HG02678 (cell line): Measurements from ENCODE around the gene ZNF282.
"Not testable (repeated sequence)": the region's sequence is repeated elsewhere in the genome, so short reads cannot be mapped to it uniquely, and the experiment has no call there.

ENCODE experiments used
- ATAC-seq: cut with Tn5 transposase; IDR thresholded peaks from one replicate; pipeline ENCODE4 v1.9.1; 2021; ENCODE audit warnings: mild to moderate bottlenecking, moderate library complexity; ENCODE audit not compliant: unreplicated experiment

Gene ZNF282

GRCh38 chr7:149253665-149254064 lies 58.3 kb downstream of the ZNF282 start:
- no peak for ATAC-seq

- ATAC-seq = no peak
Observed at GRCh38 chr7:149254181-149254858, 59.0 kb downstream of the ZNF282 start.

GRCh38 chr7:149255174-149255573 lies 59.8 kb downstream of the ZNF282 start:
- ATAC-seq = no peak

GRCh38 chr7:149256568-149256967 lies 61.2 kb downstream of the ZNF282 start:
- ATAC-seq = no peak

- no peak for ATAC-seq
Observed at GRCh38 chr7:149257146-149257545, 61.8 kb downstream of the ZNF282 start.

- ATAC-seq = peak; percentile 1
Observed at GRCh38 chr7:149261316-149261828, 66.0 kb downstream of the ZNF282 start.

- ATAC-seq = peak; percentile 89
Observed at GRCh38 chr7:149261829-149262617, 66.7 kb downstream of the ZNF282 start, which contains the start of gene ZNF783. Gene ZNF783 (plus strand): TSS chr7:149262196. CDS start chr7:149262334, 138 bp downstream.

- no peak for ATAC-seq
Observed at GRCh38 chr7:149266451-149266850, 71.1 kb downstream of the ZNF282 start.

- no peak for ATAC-seq
Observed at GRCh38 chr7:149267733-149268132, 72.4 kb downstream of the ZNF282 start.

- ATAC-seq = not testable (repeated sequence)
Observed at GRCh38 chr7:149274424-149274823, 79.1 kb downstream of the ZNF282 start.
